H54 (cell line): ENCODE data around the gene CERS3.

Experiments
- DNase-seq: peaks from one replicate; pipeline ENCODE4 v3.0.0; 2011; ENCODE audit warnings: low spot score, mixed read lengths; ENCODE audit not compliant: insufficient read length
- FAIRE-seq: peaks from 3 replicates; lab custom pipeline; 2011; peaks lifted over from hg19 to GRCh38; lab: Jason Lieb, UNC
- POLR2A ChIP-seq: IDR thresholded peaks from 2 replicates; pipeline ENCODE4 v1.6.1; 2011; ENCODE audit warnings: low read depth, mild to moderate bottlenecking, low read length

The CERS3 gene

DNA sequence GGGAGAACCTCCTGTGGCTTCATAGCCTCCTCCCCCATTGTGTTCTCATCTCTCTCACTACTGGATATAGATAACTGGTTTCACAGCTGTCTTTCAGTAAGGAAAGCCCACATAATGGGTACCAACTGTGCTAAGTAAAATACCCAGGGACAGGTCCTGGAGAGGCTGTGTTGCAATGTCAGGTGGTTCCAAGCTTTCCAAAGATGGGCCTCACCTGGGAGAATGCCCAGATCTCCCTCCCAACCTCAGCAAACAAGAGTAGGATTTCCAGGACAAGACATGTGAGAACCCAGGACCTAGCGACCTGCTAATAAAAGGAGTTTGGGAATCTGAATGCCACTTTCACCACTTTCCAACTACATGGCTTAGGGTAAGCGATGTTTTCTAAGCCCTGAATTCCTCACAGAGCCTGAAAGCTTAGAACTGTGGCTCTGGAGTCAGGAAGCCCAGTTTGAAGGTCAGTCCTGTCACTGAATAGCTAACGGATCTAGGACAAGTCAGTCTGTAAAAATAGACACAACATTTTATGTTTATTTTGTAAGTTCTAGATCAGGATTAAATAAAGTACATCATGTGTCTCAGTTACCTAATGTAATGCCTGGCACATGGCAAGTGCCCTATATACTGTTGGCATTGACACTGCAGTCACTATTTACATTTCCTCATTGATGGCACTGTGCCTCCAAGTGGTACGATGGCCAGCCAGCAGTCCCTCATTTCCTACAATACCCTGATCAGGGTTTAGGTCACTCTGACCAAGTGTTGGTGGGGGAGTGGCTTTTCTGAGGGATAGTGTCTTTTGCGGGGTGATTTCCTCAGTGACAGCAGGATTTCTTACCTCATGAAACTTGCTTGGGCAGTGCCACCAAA lies 11.9 kb downstream of the CERS3 start:
- FAIRE-seq (no peak), DNase-seq (no peak)
- no peak for TF ChIP-seq POLR2A

DNA sequence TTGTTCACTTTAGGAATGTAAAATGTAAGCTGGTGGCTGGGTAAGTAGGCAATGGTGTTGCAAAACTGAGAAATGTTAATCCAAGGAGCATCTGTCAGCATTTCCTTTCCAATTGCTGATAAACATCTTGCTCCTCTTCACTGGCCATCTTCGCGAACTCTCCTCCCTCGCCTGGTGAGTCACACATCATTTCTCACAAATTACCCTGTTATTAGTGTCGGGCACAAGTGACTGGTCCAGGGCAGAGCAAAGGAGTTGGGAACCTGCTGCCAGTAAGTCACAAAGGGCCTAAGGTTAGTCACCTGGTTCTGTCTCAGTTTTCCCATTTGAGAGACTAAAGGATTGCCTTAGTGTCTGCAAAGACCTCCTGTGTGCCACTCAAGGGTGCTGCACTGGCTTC lies 13.0 kb downstream of the CERS3 start:
- DNase-seq (no peak), FAIRE-seq (no peak)
- no peak for TF ChIP-seq POLR2A

DNA sequence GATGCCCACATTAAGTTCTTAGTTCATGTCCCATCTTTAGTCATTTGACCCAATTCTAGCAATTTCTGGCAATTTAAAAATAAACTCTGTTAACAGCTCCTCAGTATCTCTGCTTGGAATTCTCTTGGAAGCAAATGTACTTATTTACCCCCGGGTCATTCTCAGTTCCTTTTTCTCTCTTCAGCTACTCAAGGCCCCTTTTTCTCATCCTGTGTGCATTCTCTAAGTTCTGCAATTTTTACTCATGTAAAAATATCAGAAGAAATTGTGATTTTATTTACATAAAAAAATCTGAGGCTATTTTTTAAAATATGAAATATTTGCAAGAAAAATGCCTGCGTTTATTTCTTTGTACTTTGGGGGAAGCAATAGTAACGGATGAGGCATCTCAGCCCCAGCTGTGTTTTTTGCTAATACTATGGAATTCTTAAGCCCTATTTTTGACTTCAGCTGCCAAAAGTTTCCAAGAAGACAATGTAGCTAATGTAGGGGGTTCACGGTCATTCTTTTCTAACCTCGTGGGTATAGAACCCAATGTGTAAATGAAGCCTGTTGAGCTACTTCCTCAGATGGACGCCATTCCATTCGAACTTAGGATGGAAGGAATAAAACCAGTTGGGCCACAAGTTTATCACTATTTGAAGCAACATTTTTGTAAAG lies 20.0 kb downstream of the CERS3 start:
- no peak for FAIRE-seq
- no peak for TF ChIP-seq POLR2A
- DNase-seq, result no peak

DNA sequence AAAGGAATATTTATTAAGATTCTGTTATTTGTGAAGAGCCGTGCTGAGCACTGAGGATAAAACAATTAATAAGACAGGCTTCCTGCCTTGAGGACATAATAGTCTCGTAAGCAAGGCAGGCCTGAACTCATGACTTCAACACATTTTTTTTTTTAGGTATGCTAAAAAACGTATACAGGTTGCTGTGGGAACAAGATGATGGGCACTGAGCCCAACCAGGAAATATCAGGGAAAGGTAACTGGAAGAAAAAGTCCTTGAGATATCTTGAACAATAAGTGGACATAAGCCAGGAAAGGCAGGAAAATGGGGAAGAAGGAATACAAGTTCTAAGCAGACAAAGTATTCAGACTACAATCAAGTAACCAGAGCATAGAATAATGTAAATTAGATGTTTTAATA lies 26.1 kb downstream of the CERS3 start:
- TF ChIP-seq POLR2A, result no peak
- DNase-seq (no peak), FAIRE-seq (no peak)

DNA sequence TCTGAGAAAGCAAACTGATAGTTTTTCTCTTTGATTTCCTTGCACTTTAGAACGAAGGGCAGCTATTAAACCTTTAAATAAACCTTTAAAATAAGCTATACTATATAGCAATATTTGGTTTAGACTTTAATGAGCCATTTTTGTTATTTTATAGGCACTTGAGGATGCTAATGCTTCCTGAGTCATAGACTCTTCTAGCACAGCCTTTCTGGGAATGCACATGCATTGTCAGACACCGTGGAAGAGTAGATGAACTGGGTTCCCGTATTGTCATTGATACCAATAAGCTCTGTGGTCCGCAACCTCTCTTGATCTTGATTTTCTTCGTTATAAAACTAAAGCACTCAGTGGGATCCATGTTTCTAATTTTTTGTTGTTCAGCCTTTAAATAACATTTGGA lies 27.6 kb downstream of the CERS3 start:
- FAIRE-seq (no peak), DNase-seq (no peak)
- no peak for TF ChIP-seq POLR2A

DNA sequence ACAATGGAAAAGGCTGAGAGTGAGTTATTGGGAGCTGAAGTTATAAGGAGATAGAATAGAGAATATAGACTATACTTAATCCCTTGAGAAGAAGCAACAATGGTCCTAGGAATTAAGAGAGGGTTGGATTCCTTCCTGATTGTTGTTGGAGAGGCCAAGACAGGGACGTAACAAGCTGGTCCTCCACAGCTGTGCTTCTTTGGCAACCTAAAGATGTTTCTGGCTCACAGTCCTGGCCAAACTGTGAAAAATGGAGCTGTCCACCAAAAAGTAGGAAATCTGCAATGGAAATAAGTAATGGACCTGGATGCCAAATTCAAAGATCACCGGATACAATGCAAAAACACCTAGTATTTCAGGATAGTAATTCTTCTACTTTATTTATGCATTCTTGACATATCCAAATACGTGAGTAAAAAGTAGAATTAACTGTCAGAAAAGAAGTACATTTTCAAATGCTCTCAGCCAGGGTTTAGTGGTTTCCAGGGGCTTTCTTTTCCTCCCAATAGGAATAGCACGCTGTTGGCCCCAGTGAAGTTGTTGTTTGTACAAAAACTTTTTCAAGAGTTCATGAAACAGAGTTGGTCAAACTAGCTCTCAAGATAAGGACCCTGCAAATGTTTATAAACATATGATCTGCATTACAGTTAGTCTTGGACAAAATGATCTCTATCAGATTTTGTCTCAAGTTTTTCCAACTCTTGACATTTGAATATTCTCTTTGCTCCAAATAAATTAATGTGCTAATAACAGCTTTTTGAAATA lies 28.3 kb downstream of the CERS3 start:
- FAIRE-seq (no peak), DNase-seq (no peak)
- no peak for TF ChIP-seq POLR2A

DNA sequence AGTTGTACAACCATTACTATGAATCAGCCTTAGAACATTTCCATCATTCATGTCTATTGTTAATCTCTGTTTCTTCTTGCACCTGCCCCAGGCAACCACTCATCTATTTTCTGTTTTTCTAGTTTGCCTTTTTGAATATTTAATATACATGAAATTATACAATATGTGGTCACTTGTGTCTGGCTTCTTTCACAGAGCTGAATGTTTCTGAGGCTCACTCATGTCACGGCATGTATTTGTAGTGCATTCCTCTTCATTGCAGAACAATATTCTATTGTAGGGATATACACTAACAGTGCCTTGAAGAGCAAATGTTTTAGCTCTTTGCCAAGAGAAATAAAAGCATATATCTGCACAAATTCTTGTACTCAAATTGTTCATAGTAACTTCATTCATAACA lies 32.9 kb downstream of the CERS3 start:
- no peak for FAIRE-seq
- DNase-seq, result no peak
- no peak for TF ChIP-seq POLR2A

DNA sequence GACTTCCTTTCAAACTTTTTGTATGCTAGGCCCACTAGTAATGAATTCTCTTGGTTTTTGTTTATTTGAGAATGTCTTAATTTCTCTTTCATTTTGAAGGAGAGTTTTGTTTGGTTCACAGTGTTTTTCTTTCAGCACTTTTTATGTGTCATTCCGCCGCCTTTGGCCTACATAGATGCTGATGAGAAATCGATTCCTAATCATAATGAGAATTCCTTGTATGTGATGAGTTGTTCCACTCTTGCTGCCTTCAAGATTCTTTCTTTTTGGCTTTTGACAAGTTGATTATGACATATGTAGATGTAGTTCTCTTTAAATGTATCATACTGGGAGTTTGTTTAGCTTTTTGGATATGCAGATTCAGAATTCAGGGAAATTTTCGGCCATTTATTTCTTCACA lies 35.5 kb downstream of the CERS3 start:
- TF ChIP-seq POLR2A, result no peak
- DNase-seq, result no peak
- no peak for FAIRE-seq

DNA sequence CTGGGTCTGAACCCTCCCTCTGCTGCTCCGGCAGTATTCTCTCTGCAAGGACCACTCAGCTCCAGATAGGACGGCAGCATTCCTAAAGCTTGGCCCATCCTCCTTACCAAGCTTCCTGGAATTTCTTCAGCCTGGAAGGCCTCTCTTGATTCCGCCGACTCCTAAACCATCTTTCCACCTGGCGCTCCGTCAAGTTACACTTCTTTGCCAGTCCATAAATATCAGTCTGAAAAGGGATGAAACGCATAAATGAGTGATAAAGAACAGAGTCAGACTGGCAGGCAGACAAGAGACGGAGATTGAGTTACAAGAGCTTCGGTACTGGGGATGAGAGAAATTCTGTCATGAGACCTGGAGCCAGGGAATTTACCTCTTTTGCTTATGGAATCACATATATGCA lies 44.3 kb downstream of the CERS3 start:
- DNase-seq (no peak), FAIRE-seq (no peak)
- TF ChIP-seq POLR2A, result no peak

DNA sequence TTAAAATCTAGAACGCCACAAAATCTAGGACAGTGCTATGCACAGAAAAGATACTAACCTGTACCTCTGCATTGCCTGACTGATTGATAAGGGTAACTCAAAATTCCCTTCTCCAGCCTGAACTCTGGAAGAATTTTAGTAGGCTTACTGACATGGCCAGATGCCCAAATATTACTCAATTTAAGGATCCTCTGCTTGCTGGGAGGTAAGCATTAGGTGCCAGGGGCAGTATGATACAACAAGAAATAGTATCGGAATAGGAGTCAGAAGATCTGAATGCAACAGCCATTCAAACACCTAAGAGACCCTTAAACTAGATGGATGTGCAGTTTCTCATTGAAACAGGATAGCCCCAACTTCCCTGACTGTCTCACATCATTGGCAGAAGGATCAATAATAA lies 45.4 kb downstream of the CERS3 start:
- DNase-seq, result no peak
- FAIRE-seq, result no peak
- no peak for TF ChIP-seq POLR2A

DNA sequence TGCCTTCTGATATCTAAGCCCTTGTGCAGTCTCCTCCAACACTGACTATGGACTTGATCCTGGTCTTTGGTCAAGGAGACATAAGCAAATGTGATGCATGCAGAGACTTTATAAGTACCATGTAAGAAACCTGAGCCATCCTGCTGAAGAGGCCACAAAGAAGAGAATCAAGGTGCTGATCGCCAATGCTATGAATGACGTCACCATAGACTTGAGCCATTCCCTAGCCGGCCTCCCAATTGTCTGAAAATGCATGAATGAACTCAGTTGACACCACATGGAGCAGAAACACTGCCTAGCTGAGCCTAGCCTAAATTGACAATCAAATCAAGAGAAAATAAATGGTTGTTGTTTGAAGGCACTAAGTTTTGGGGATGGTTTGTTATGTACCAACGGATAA lies 51.9 kb downstream of the CERS3 start:
- FAIRE-seq (no peak), DNase-seq (no peak)
- TF ChIP-seq POLR2A, result no peak

DNA sequence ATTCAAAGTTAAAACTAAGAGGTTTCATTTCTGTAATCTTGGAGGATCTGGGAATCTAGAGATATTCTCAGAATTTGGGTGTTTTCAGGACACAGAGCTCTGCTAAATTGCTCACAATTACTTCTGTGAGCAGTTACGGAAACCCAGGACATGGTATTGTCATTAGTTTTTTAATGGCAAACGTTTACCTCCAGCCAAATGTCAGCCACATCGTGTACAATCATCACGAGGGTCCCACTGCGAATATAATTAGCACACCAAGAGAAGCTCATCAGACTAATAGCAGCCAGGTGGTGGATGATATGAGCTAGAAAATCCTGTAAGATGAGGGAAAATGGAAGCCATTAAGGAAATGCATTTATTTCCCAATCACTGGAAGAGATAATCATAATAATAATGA lies 56.0 kb downstream of the CERS3 start:
- FAIRE-seq, result no peak

DNA sequence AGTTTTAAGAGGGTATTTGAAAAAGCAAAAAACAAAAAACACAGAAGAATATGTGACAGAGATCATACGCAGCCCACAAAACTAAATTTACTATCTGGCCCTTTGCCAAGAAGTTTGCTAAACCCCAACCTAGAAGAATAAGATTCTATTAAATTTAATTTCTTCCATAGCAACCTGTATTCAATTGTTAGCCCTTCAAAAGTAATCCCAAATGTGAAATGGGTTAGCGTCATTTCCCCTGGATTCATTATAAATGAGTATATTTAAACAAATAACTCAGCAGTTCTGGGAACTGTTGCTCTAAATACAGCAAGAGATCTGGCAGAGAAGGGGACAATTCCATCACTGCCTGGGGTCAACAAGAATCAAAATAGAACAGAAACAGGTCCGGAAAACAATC lies 56.8 kb downstream of the CERS3 start:
- no peak for FAIRE-seq
- no peak for DNase-seq
- TF ChIP-seq POLR2A, result no peak

More for the DNA sequence above, 56.0 kb downstream of the CERS3 start:
- TF ChIP-seq POLR2A, result no peak
- no peak for DNase-seq

DNA sequence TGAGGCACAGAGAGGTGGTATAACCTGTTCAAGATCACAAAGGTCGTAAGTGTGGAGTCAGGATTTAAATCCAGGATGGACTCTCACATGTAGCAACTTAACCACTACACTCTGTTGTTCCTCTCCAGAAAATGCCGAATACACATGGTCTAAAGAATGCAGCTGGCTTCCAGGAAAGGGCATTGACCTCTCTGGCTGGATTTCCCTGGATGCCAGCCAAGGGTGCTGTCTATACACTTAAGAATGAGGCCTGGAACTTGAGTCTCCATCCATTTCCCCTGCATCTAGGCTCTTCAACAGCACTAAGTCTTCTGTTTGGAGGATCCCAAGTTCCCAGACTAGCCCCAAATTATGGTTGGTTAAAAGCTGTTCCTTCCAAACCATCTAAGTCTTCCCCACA lies 60.5 kb downstream of the CERS3 start:
- DNase-seq (no peak), FAIRE-seq (no peak)
- no peak for TF ChIP-seq POLR2A
